A673 (cell line): Measurements from ENCODE around the gene FAM124A.

Source experiments
- CTCF ChIP-seq: fragments of 300-800, 200-600 bp; sonication (generic); conservative IDR thresholded peaks from 2 replicates; pipeline ENCODE4 v1.5.1; 2017; ENCODE audit warnings: low read depth, mild to moderate bottlenecking, antibody characterized with exemption, low read length, moderate library complexity, mixed read lengths
- EZH2 ChIP-seq: fragments of 200-600 bp; sonication (generic); IDR thresholded peaks from 2 replicates; pipeline ENCODE4 v1.6.1; 2017; ENCODE audit warnings: borderline replicate concordance, low read depth, mild to moderate bottlenecking, mixed read lengths, antibody characterized with exemption, low read length; ENCODE audit not compliant: poor library complexity, severe bottlenecking

- TF ChIP-seq EZH2: no peak
- no peak for TF ChIP-seq CTCF
Measured at GRCh38 chr13:51206584-51206983, 15.6 kb upstream of the FAM124A start.
